NB4 (cell line): ENCODE data around the gene KLHL11.
"Not testable (repeated sequence)": the region's sequence is repeated elsewhere in the genome, so short reads cannot be mapped to it uniquely, and the experiment has no call there.

Experiments used
- DNase-seq: peaks from one replicate; pipeline ENCODE4 v3.0.0; 2010; ENCODE audit warnings: low read depth
- H3K4me3 ChIP-seq: one replicate; pipeline ENCODE4 v1.5.1; 2011; ENCODE audit warnings: mild to moderate bottlenecking, low read depth, low read length, moderate library complexity
- CTCF ChIP-seq: IDR thresholded peaks from one replicate; pipeline ENCODE4 v1.5.1; 2012; ENCODE audit warnings: low read depth, low read length
- MAX ChIP-seq: IDR thresholded peaks from 2 replicates; pipeline ENCODE4 v1.6.1; 2011; ENCODE audit warnings: low read depth, low read length
- MYC ChIP-seq: IDR thresholded peaks from 2 replicates; pipeline ENCODE4 v1.6.1; 2011; ENCODE audit warnings: low read depth, low read length
- POLR2A ChIP-seq: IDR thresholded peaks from 2 replicates; pipeline ENCODE4 v1.6.1; 2011; ENCODE audit warnings: mild to moderate bottlenecking; ENCODE audit not compliant: insufficient read length; ENCODE audit errors: extremely low read depth

Gene KLHL11

GRCh38 chr17:41869426-41869825 is 4.2 kb upstream of the KLHL11 start:
- no peak for DNase-seq
- TF ChIP-seq CTCF = no peak
- no peak for TF ChIP-seq POLR2A
- TF ChIP-seq MAX = no peak
- no peak for TF ChIP-seq MYC

GRCh38 chr17:41868568-41868967 is 3.3 kb upstream of the KLHL11 start:
- H3K4me3 ChIP-seq = no peak overlapping the region
- no peak for TF ChIP-seq POLR2A
- no peak for TF ChIP-seq CTCF
- TF ChIP-seq MAX = no peak
- TF ChIP-seq MYC = no peak
- DNase-seq = no peak

More at GRCh38 chr17:41869426-41869825, 4.2 kb upstream of the KLHL11 start:
- H3K4me3 ChIP-seq = no peak overlapping the region

GRCh38 chr17:41865596-41865893 is 322 bp upstream of the KLHL11 start:
- peak overlapping the region; percentile 44 for H3K4me3 ChIP-seq
- no peak for DNase-seq
- peak; percentile 54 for TF ChIP-seq POLR2A
- TF ChIP-seq CTCF = no peak

GRCh38 chr17:41864498-41864835 is 756 bp downstream of the KLHL11 start:
- no peak for TF ChIP-seq POLR2A
- no peak for TF ChIP-seq CTCF
- no peak for TF ChIP-seq MYC
- no peak for TF ChIP-seq MAX
- peak overlapping the region; percentile 73 for H3K4me3 ChIP-seq
- DNase-seq = no peak

- no peak for DNase-seq
- no peak for TF ChIP-seq MAX
- H3K4me3 ChIP-seq = peak overlapping the region; percentile 14
Measured at GRCh38 chr17:41863074-41863848, 2.0 kb downstream of the KLHL11 start.

GRCh38 chr17:41860254-41860931 is 4.8 kb downstream of the KLHL11 start:
- H3K4me3 ChIP-seq = no peak overlapping the region
- DNase-seq = no peak
- TF ChIP-seq CTCF (no peak), MYC (no peak), POLR2A (no peak), MAX (no peak)

- DNase-seq, H3K4me3 ChIP-seq: not testable (repeated sequence)
Measured at GRCh38 chr17:41851382-41851781, 13.8 kb downstream of the KLHL11 start.
